Colonic mucosa (tissue), 4 donors: ENCODE data around the gene TNFAIP8. TPM values are rescaled to one million over a fixed set of nuclear protein-coding genes. Genes with fewer than 3 reads are reported as not detected.

ENCODE experiments used
- DNase-seq: peaks from one replicate; pipeline ENCODE4 v3.0.0-alpha.2; 2020
- H3K27ac ChIP-seq: fragments of 200-600 bp; one replicate; pipeline ENCODE4 v1.8.0; 2021
- H3K27me3 ChIP-seq: fragments of 200-600 bp; one replicate; pipeline ENCODE4 v1.8.0; 2021
- H3K36me3 ChIP-seq: fragments of 200-600 bp; one replicate; pipeline ENCODE4 v1.8.0; 2021
- H3K4me1 ChIP-seq: fragments of 200-600 bp; one replicate; pipeline ENCODE4 v1.8.0; 2021; ENCODE audit warnings: mild to moderate bottlenecking
- H3K4me3 ChIP-seq: fragments of 200-600 bp; one replicate; pipeline ENCODE4 v1.8.0; 2021
- H3K9ac ChIP-seq, 2 donors: one replicate each; pipeline ENCODE4 v1.7.0; 2013; ENCODE audit warnings: control low read depth in 2 of 2, low read depth in 2 of 2, low read length in 2 of 2
- H3K9me3 ChIP-seq: fragments of 200-600 bp; one replicate; pipeline ENCODE4 v1.8.0; 2021
- CTCF ChIP-seq: fragments of 200-600 bp; IDR thresholded peaks from one replicate; pipeline ENCODE4 v1.8.0; 2022; ENCODE audit warnings: antibody characterized with exemption, mild to moderate bottlenecking
- intact Hi-C: fragments of 100-400 bp; cut with DNase I; formaldehyde crosslinking; loops from one replicate; pipeline ENCODE4 v1.14.1; 2022
- total RNA-seq, 2 donors: library from RNA; stranded (reverse); fragmentation: NEBNext Ultra II Directional in 1 of 2; extraction: Animal tissue kit (Norgen Biotek cat#: 25700) in 1 of 2; gene quantifications; one replicate each; pipeline ENCODE4 v1.2.1, GENCODE V29; 2021
- donor health status: healthy.
- donor health status: DM: no; HTN: no; CAD: no.
- donor health status: DM: no; HTN: no; CAD: no.

TNFAIP8 gene
- total RNA-seq, 2 donors from 2014 or later = 11.0 to 12.7 TPM

GRCh38 chr5:119389288-119390030 lies 33.6 kb downstream of the TNFAIP8 start:
- no peak overlapping the region for H3K4me3 ChIP-seq
- intact Hi-C loops = no loop called here
- no peak for DNase-seq
- no peaks in the 10 kb centered on the region for H3K27me3 ChIP-seq
- no peaks in the 10 kb centered on the region for H3K4me1 ChIP-seq
- H3K9me3 ChIP-seq = no peaks in the 10 kb centered on the region
- no peak for TF ChIP-seq CTCF
- no peak overlapping the region for H3K27ac ChIP-seq
- no peaks in the 10 kb centered on the region for H3K36me3 ChIP-seq
- H3K9ac ChIP-seq = no peak overlapping the region

- intact Hi-C loops = no loop called here
- no peaks in the 10 kb centered on the region for H3K9me3 ChIP-seq
- H3K4me3 ChIP-seq = no peak overlapping the region
- H3K4me1 ChIP-seq = no peaks in the 10 kb centered on the region
- no peak for DNase-seq
- H3K27ac ChIP-seq = no peak overlapping the region
- H3K9ac ChIP-seq = no peak overlapping the region
- TF ChIP-seq CTCF = no peak
- H3K27me3 ChIP-seq = no peaks in the 10 kb centered on the region
- no peaks in the 10 kb centered on the region for H3K36me3 ChIP-seq
Observed at GRCh38 chr5:119390404-119390803, 34.6 kb downstream of the TNFAIP8 start.

- Histone ChIP-seq H3K9me3 (no peaks in the 10 kb centered on the region), H3K4me3 (no peak overlapping the region), H3K9ac (no peak overlapping the region), H3K27me3 (no peaks in the 10 kb centered on the region), H3K36me3 (no peaks in the 10 kb centered on the region), H3K4me1 (no peaks in the 10 kb centered on the region), H3K27ac (no peak overlapping the region)
- intact Hi-C loops = no loop called here
- no peak for TF ChIP-seq CTCF
- no peak for DNase-seq
Observed at GRCh38 chr5:119393201-119393691, 37.4 kb downstream of the TNFAIP8 start.

- Histone ChIP-seq H3K9me3 (no peaks in the 10 kb centered on the region), H3K4me3 (no peak overlapping the region), H3K4me1 (no peaks in the 10 kb centered on the region), H3K36me3 (no peaks in the 10 kb centered on the region), H3K27me3 (no peaks in the 10 kb centered on the region), H3K27ac (no peak overlapping the region), H3K9ac (no peak overlapping the region)
- TF ChIP-seq CTCF = no peak
- intact Hi-C loops = no loop called here
- no peak for DNase-seq
Observed at GRCh38 chr5:119393746-119394145, 37.9 kb downstream of the TNFAIP8 start.

GRCh38 chr5:119395080-119395836 lies 39.4 kb downstream of the TNFAIP8 start:
- Histone ChIP-seq H3K27ac (no peak overlapping the region), H3K36me3 (no peaks in the 10 kb centered on the region), H3K4me1 (no peaks in the 10 kb centered on the region), H3K4me3 (no peak overlapping the region), H3K9ac (no peak overlapping the region), H3K9me3 (no peaks in the 10 kb centered on the region), H3K27me3 (no peaks in the 10 kb centered on the region)
- DNase-seq = no peak
- no peak for TF ChIP-seq CTCF
- intact Hi-C loops = no loop called here
